ENCODE results near the gene FBLN1. TPM values are rescaled to one million over a fixed set of nuclear protein-coding genes. Genes with fewer than 3 reads are reported as not detected.

Gene FBLN1
- total and polyA plus RNA-seq, 9 of the 15 experiments (the other 6 are each of a cell fraction or from before 2014, with no cell fraction given) = 0.66 TPM; not detected in 8

DNA sequence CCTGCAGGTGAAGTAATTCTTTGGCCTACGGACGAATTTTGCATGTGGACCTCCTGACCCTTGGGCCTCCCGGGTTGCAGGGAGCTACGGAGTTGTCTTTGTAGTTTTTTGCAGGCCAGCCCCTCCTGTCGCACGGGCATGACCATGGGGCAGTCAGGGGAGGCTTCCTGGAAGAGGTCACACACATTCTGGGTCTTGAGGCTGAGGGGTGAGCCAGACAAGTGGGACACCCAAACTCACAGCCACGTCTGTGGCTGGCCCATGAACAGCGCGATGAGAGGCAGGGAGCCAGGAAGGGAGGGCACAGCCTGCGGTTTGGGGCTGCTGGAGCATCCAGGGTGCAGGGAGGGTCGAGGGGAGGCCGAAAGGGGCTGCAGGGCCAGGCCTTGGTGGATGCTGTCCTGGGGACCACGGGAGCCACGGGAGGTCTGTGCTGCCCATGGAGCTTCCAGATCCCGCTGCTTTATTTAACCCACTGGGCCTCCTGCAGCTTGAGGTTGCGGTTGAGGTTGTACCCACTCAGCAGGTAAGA lies 78.9 kb downstream of the FBLN1 start:
- Histone ChIP-seq H3K4me1 (replicated peaks in 1 of 2; ENCODE audit: control insufficient read depth in 2 of 2, insufficient read depth in 2 of 2, low read length in 2 of 2) (peaks cover 0 to 5% of the 10 kb centered on the region in 2 experiments; a peak in 2 of 5 replicates), H3K27ac (ENCODE audit: extremely low read depth, low read depth, low read length) (no peak overlapping the region), H3K9me1 (ENCODE audit: control insufficient read depth, insufficient read depth, low read length) (no peaks in the 10 kb centered on the region), H2AFZ (ENCODE audit: low read depth, low read length) (no peak overlapping the region), H3K36me3 (ENCODE audit: control insufficient read depth, insufficient read depth, low read length) (no peaks in the 10 kb centered on the region), H3K79me2 (ENCODE audit: control insufficient read depth, insufficient read depth, low read length) (no peaks in the 10 kb centered on the region), H3K9ac (ENCODE audit: insufficient read depth in 1 of 2, low read depth in 2 of 2, low read length in 2 of 2) (no peak overlapping the region), H3K9me3 (replicated peaks; ENCODE audit: control insufficient read depth, insufficient read depth, low read depth, low read length) (no peaks in the 10 kb centered on the region), H3K4me2 (ENCODE audit: insufficient read depth, low read length) (no peak overlapping the region), H4K20me1 (replicated peaks; ENCODE audit: control insufficient read depth, insufficient read depth, low read length) (peaks cover 3% of the 10 kb centered on the region; the same call in 1 of the 2 replicates), H3K4me3 (no peak overlapping the region), H3K27me3 (ENCODE audit: control insufficient read depth in 2 of 2, insufficient read depth in 2 of 2, low read length in 2 of 2) (peaks cover 9 to 79% of the 10 kb centered on the region in 2 experiments; a peak in 4 of 5 replicates)
- CTCF ChIA-PET (ENCODE audit: low intra/inter-chr PET ratio) = no interaction called here
- ATAC-seq (no peak), DNase-seq (ENCODE audit: extremely low read depth in 1 of 4, low spot score in 3 of 4) (no peak), FAIRE-seq (no peak)
- POLR2A ChIA-PET = no interaction called here
- in situ Hi-C loops (cut with MboI) (loop anchor here (5.0 kb wide), 2 partner anchors 406 to 531 kb away; no protein-coding TSS in a partner anchor), intact Hi-C loops (cut with micrococcal nuclease) (no loop called here)
- no TSS peak for BruUV-seq (replicated peaks)
- TF ChIP-seq MCM2 (IDR thresholded peaks at IDR 0.05; ENCODE audit: low read depth) (no peak), ZFP30 (CRISPR knock-in tag; IDR thresholded peaks at IDR 0.05; ENCODE audit: borderline replicate concordance) (no peak), CEBPG (CRISPR knock-in tag; IDR thresholded peaks at IDR 0.05) (no peak), CEBPG (tag; conservative IDR thresholded peaks at IDR 0.05 in 1 of 2, IDR thresholded peaks at IDR 0.05 in 1 of 2) (no peak), MCM3 (IDR thresholded peaks at IDR 0.05) (no peak), KDM2B (CRISPR knock-in tag; IDR thresholded peaks at IDR 0.05) (no peak), ZFPM2 (CRISPR knock-in tag; IDR thresholded peaks at IDR 0.05) (no peak), ELF1 (tag; IDR thresholded peaks at IDR 0.05) (no peak), PHF8 (IDR thresholded peaks at IDR 0.05; ENCODE audit: borderline replicate concordance, low read length) (no peak), CHCHD3 (CRISPR knock-in tag; IDR thresholded peaks at IDR 0.05) (no peak), SMAD1 (IDR thresholded peaks at IDR 0.05; ENCODE audit: low read depth, low read length, partially characterized antibody) (no peak)
- TF ChIP-seq, protein P1, sequence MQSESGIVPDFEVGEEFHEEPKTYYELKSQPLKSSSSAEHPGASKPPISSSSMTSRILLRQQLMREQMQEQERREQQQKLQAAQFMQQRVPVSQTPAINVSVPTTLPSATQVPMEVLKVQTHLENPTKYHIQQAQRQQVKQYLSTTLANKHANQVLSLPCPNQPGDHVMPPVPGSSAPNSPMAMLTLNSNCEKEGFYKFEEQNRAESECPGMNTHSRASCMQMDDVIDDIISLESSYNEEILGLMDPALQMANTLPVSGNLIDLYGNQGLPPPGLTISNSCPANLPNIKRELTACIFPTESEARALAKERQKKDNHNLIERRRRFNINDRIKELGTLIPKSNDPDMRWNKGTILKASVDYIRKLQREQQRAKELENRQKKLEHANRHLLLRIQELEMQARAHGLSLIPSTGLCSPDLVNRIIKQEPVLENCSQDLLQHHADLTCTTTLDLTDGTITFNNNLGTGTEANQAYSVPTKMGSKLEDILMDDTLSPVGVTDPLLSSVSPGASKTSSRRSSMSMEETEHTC (IDR thresholded peaks at IDR 0.05) = no peak
- WGBS (ENCODE audit: insufficient coverage, low coverage, missing lambda C conversion rate) = 5% methylated on average over 11 of the region's 16 CpGs

Measured in K562 (cell line).